Glutamatergic neuron (in vitro differentiated cells): Measurements from ENCODE around the gene CDY1B. TPM values are rescaled to one million over a fixed set of nuclear protein-coding genes. Genes with fewer than 3 reads are reported as not detected.
"Not testable (repeated sequence)": the region's sequence is repeated elsewhere in the genome, so short reads cannot be mapped to it uniquely, and the experiment has no call there.

ENCODE experiments used
- DNase-seq: peaks from one replicate; pipeline ENCODE4 v3.0.0; 2022
- H3K27ac Mint-ChIP-seq: one replicate; pipeline ENCODE4 v1.8.0; 2020; ENCODE audit warnings: mild to moderate bottlenecking, mixed read lengths, inconsistent platforms; ENCODE audit not compliant: unreplicated experiment
- H3K27me3 Mint-ChIP-seq: one replicate; pipeline ENCODE4 v1.8.0; 2020; ENCODE audit warnings: mild to moderate bottlenecking, moderate library complexity, mixed read lengths, inconsistent platforms; ENCODE audit not compliant: unreplicated experiment
- H3K36me3 Mint-ChIP-seq: one replicate; pipeline ENCODE4 v1.8.0; 2020; ENCODE audit warnings: mild to moderate bottlenecking, mixed read lengths, inconsistent platforms; ENCODE audit not compliant: unreplicated experiment
- H3K4me1 Mint-ChIP-seq: one replicate; pipeline ENCODE4 v1.8.0; 2020; ENCODE audit warnings: mild to moderate bottlenecking, low read depth, mixed read lengths, inconsistent platforms; ENCODE audit not compliant: unreplicated experiment
- H3K4me3 Mint-ChIP-seq: one replicate; pipeline ENCODE4 v1.8.0; 2020; ENCODE audit warnings: mild to moderate bottlenecking, mixed read lengths, inconsistent platforms; ENCODE audit not compliant: unreplicated experiment
- H3K9me3 Mint-ChIP-seq: one replicate; pipeline ENCODE4 v1.8.0; 2020; ENCODE audit warnings: mild to moderate bottlenecking, moderate library complexity, mixed read lengths, inconsistent platforms; ENCODE audit not compliant: unreplicated experiment
- long read RNA-seq: library from polyadenylated mRNA; unstranded; transcript quantifications from one replicate; pipeline ENCODE4 v2.0.0, GENCODE V29; 2020; ENCODE audit not compliant: unreplicated experiment
- total RNA-seq: library from RNA; stranded (reverse); fragmentation: NEBNext Ultra II Directional; extraction: Animal tissue kit (Norgen Biotek cat#: 25700); gene quantifications from one replicate; pipeline ENCODE4 v1.2.1, GENCODE V29; 2021; ENCODE audit not compliant: unreplicated experiment

Gene CDY1B, protein sequence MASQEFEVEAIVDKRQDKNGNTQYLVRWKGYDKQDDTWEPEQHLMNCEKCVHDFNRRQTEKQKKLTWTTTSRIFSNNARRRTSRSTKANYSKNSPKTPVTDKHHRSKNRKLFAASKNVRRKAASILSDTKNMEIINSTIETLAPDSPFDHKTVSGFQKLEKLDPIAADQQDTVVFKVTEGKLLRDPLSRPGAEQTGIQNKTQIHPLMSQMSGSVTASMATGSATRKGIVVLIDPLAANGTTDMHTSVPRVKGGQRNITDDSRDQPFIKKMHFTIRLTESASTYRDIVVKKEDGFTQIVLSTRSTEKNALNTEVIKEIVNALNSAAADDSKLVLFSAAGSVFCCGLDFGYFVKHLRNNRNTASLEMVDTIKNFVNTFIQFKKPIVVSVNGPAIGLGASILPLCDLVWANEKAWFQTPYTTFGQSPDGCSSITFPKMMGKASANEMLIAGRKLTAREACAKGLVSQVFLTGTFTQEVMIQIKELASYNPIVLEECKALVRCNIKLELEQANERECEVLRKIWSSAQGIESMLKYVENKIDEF
- total RNA-seq = not detected
- long read RNA-seq = 0 reads

- not testable (repeated sequence) for H3K4me3 Mint-ChIP-seq, H3K36me3 Mint-ChIP-seq
Observed at GRCh38 chrY:24047919-24048318, at the start of gene CDY1B. CDY1B (minus strand) TSS chrY:24048019; CDS start chrY:24047688, 331 bp downstream.

DNA sequence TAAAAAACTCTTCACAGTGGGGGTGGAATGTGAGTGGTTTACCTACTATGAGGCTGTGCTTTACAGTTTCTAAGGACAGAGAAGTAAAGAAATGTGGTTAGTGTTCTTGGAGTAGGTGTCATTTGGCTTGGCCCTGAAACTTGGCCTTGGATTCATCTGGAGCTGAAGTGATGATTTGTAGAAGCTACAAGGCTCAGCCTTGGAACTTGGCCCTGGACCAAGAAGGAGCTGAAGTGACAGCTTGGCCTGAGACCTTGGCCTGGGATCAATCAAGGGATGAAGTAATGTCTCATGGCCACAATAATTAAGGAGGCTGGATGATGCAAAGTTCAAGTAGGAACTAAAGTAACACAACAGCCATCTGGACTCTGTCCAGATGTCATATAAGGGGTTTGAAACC is 1.7 kb upstream of the CDY1B start:
- H3K36me3 Mint-ChIP-seq, DNase-seq, H3K4me1 Mint-ChIP-seq, H3K4me3 Mint-ChIP-seq, H3K9me3 Mint-ChIP-seq, H3K27ac Mint-ChIP-seq, H3K27me3 Mint-ChIP-seq: not testable (repeated sequence)

More at GRCh38 chrY:24047919-24048318, at the start of gene CDY1B:
- DNase-seq, H3K4me1 Mint-ChIP-seq, H3K27me3 Mint-ChIP-seq, H3K27ac Mint-ChIP-seq, H3K9me3 Mint-ChIP-seq: not testable (repeated sequence)

DNA sequence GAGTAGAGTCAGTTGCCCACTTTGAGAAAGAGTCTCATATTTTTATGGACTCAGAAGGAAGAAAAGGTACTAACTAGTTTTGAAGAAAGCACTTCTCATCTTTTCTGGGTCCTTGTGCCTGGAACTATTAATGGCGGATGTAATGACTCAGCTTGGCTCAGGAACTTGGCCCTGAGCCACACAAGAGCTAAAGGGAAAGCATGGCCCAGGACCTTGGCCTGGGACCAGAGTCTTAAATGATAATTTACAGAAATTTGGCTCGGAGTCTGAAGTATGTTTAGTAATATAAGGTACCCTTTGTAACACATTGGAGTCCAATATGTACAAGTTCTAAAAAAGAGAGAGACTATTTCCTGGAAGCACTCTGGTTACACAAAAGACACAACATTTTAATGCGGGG is 4.6 kb downstream of the CDY1B start:
- H3K9me3 Mint-ChIP-seq, H3K36me3 Mint-ChIP-seq, H3K4me1 Mint-ChIP-seq, H3K4me3 Mint-ChIP-seq, H3K27ac Mint-ChIP-seq, DNase-seq, H3K27me3 Mint-ChIP-seq: not testable (repeated sequence)

DNA sequence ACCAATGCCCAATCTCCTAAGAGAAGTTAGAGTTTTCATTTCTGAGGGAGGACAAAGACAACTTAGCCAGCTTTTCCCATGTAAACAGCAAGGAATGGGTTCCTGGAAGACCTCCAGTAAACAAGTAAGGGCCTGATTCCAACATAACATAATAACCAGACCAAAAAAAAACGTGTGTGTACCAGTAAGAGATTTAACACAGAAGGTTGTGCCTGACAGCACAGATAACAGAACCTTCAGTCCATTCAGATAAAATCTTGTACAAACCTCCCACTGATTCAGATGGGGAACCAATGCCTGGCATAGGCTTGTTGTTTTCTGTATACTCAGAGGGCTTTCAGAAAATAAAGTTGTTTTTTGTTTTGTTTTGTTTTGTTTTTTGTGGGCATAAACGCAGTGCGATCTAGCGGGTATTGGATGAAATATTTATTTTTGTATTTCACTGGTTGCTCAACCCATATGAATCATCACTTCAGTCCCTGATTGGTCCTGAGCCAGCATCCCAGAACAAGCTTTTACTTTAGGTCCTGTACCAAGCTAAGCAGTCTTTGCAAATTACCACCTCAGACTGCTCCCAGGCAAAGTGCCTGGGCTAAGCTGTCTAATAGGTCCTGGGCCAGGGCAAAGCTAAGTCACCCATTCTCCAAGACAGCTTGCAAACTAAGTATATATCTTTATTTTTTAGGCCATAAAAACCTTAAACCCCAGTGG is 8.7 kb downstream of the CDY1B start:
- H3K9me3 Mint-ChIP-seq, H3K4me3 Mint-ChIP-seq, DNase-seq, H3K36me3 Mint-ChIP-seq, H3K4me1 Mint-ChIP-seq, H3K27me3 Mint-ChIP-seq, H3K27ac Mint-ChIP-seq: not testable (repeated sequence)

DNA sequence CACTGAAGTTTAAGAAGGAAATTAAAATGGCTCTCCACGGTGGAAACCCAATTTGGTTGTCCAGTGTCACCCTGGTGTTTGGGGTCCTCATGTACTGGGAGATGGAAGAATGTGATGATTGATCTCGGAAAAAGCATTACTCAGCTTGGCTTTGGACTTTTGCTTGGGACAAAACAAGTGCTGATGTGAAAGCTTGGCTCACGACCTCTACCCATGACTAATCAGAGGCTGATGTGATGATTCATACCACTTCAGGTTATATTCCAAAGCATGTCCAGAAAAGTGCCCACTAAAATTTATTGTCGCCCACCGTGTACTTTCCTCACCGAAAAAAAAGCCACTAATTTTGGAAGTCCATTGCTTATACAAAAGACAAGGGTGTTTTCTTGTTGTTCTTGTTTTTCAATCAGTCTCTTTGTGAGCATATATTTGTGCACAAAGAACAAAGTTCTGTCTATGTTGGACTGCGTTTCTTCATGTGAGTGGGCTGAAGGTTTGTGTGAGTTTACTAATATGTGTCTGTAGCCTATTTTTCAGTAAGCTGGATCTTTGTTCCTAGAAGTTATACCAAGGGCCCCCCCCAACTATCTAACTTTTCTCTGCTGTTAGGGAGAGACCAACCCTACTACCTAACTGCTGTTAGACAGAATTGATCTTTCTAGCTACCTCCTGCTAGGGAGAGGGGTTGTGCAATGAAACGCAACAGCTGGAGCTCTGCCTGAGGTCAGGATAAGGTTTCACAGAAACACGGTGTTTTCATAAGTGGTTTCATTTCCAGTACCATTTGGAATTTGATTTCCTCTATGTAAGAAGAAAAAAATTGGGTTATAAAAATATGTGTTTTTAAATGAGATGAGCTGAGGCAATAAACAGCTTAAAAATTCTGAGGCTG is 21.4 kb downstream of the CDY1B start:
- H3K27ac Mint-ChIP-seq, H3K9me3 Mint-ChIP-seq, H3K4me3 Mint-ChIP-seq, H3K36me3 Mint-ChIP-seq, DNase-seq, H3K27me3 Mint-ChIP-seq, H3K4me1 Mint-ChIP-seq: not testable (repeated sequence)
